Right lobe of liver (tissue), 4 donors: ENCODE results near the gene SRMS.

ENCODE experiments used
- POLR2A ChIP-seq: fragments of 450-650 bp; IDR thresholded peaks from one replicate; pipeline ENCODE4 v1.6.1; 2017; ENCODE audit warnings: antibody characterized with exemption, mild to moderate bottlenecking
- TF ChIP-seq, protein P1 (sequence below), 4 donors: fragments of 200-600 bp in 3 of 4; fragments of 450-650 bp in 1 of 4; IDR thresholded peaks; one replicate each; pipeline versions ENCODE4 v1.5.1 to v1.8.0; 2016 to 2022; ENCODE audit warnings: antibody characterized with exemption in 4 of 4, mild to moderate bottlenecking in 2 of 4
- donor health status: DM: no; HTN: no; CAD: no.
- donor health status: DM: no; HTN: no; CAD: no.
- donor health status: DM: no; HTN: yes; CAD: no.

DNA sequence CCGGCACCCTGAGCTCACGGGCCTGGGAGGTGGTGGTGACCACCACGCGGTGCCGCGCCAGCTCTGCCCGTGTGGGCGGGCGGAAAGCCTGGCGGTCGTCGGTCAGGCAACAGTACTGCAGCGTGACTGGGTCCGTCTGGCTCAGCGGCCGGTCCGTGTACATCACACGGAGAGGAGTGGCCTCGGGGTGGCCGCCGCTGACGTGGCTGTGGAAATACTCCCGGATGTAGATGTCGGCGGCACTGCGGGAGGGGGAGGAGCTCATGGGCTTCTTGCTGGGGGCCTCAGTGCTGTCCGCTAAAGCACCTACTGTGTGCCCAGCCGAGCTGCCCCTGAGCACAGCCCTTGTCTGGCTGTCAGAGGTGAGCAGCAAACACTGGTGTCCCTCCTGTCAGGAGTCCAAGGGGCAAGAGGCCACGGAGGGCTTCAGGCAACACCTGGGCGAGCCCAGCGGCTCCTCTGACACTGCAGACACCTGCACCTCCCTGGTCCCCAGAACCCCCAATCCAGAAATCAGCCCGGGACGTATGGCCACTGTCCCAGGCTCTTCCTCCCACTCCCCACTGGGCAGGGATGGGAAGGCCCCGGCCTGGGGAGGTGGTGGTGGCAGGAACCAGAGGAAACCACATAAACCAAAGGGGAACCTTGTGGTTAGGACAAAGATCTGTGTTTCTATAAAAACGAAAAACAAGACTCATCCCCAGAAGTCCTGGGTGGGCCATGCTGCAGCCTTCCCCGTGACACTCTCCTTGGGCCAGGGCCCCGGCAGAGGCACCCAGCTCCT is 20.0 kb upstream of the SRMS start:
- TF ChIP-seq, protein P1, sequence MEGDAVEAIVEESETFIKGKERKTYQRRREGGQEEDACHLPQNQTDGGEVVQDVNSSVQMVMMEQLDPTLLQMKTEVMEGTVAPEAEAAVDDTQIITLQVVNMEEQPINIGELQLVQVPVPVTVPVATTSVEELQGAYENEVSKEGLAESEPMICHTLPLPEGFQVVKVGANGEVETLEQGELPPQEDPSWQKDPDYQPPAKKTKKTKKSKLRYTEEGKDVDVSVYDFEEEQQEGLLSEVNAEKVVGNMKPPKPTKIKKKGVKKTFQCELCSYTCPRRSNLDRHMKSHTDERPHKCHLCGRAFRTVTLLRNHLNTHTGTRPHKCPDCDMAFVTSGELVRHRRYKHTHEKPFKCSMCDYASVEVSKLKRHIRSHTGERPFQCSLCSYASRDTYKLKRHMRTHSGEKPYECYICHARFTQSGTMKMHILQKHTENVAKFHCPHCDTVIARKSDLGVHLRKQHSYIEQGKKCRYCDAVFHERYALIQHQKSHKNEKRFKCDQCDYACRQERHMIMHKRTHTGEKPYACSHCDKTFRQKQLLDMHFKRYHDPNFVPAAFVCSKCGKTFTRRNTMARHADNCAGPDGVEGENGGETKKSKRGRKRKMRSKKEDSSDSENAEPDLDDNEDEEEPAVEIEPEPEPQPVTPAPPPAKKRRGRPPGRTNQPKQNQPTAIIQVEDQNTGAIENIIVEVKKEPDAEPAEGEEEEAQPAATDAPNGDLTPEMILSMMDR (IDR thresholded peaks at IDR 0.05) = no peak
- no peak for TF ChIP-seq POLR2A
